ENCODE data around the gene NAPSA.
A peak's percentile ranks its signal among the peaks of the same experiment; 100 is the strongest.
"Not testable (repeated sequence)": the region's sequence is repeated elsewhere in the genome, so short reads cannot be mapped to it uniquely, and the experiment has no call there.

NAPSA gene

DNA sequence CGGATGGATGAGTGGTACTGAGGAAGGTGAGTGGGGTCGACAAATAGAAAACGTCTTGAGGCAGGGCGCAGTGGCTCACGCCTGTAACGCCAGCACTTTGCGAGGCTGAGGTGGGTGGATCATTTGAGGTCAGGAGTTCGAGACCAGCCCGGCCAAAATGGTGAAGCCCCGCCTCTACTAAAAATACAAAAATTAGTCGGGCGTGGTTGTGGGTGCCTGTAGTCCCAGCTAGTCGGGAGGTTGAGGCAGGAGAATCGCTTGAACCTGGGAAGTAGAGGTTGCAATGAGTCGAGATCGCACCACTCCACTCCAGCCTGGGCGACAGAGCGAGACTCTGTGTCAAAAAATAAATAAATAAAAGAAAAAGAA lies 35.5 kb downstream of the NAPSA start:
- DNase-seq = not testable (repeated sequence)

- peak; percentile 93 for DNase-seq
Observed at GRCh38 chr19:50329146-50329925, 36.1 kb downstream of the NAPSA start, which contains the start of gene KCNC3. KCNC3 (minus strand) TSS chr19:50329377; CDS start chr19:50329082, 295 bp downstream.

- no peak for DNase-seq
Observed at GRCh38 chr19:50328873-50329145, 36.6 kb downstream of the NAPSA start.

- DNase-seq = peak; percentile 48
Observed at GRCh38 chr19:50328224-50328872, 37.1 kb downstream of the NAPSA start.

GRCh38 chr19:50327461-50328223 lies 37.8 kb downstream of the NAPSA start:
- no peak for DNase-seq

- no peak for DNase-seq
Observed at GRCh38 chr19:50327013-50327412, 38.4 kb downstream of the NAPSA start.

DNA sequence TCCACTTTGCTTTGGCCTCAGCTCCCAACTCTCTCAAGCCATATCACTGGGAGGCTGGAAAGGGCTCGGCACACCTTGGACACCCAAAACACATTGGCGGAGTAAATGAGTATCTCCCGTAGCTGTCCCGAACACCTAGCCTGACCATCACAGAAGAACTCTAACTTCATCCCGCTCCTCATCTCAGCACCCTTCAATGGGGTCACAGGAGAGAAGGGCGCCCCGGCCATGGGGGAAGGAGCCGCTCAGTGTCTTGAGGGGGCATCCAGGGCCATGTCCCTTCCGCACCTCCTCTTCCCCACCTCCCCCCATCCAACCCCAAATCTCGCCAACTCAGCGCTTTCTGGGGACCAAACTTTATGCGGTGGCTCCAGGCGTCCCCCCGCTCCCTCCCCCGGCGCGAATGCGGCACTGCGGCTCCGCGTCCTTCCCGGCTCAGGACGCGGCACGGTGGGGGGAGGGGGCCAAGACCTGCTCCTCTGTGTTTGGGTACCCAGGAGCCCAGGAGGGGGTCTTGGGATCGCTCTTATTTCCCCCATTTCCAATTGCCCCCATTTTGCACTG lies 39.3 kb downstream of the NAPSA start:
- DNase-seq = no peak

DNA sequence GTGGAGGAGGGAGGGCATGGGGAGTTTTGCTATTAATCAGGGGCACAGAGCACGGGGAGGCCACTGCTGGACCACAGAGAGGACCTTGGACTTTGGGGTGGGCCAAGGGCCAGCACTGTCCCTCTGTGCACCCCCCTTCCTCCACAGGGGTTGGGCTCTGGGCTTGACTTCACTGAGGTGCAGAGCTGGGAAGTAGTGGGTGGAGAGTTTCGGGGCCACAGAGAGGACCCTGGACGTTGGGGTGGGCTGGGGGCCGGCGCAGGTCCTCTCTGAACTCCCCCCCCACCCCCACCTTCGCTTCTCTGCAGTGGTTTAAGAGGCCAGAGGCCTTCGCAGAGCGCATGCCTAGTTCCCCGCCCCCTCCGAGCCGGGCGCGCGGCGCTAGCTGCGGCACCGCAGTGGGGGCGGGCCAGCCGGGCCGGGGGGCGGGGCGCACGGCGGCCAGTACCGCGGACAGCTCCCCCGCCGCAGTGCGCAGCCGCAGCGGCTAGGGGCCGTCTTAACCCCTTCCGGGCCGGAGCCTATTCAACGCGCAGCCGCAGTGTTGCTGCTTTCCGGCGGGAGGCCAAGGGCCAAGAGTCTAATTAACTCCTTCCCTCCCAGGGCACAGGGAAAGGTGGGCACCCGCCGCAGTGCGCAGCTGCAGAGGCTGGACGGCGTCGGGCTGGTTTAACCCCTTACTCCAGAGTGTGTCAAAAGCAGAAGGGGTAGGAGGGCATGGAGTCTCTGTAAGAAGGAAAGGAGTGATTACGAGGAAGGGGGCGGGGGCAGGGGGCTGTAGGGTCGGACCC lies 39.9 kb downstream of the NAPSA start:
- DNase-seq = peak; percentile 71

- DNase-seq = no peak
Observed at GRCh38 chr19:50324331-50324730, 41.1 kb downstream of the NAPSA start.

- DNase-seq = no peak
Observed at GRCh38 chr19:50323782-50324133, 41.7 kb downstream of the NAPSA start.

GRCh38 chr19:50322931-50323781 lies 42.3 kb downstream of the NAPSA start:
- DNase-seq = no peak

DNA sequence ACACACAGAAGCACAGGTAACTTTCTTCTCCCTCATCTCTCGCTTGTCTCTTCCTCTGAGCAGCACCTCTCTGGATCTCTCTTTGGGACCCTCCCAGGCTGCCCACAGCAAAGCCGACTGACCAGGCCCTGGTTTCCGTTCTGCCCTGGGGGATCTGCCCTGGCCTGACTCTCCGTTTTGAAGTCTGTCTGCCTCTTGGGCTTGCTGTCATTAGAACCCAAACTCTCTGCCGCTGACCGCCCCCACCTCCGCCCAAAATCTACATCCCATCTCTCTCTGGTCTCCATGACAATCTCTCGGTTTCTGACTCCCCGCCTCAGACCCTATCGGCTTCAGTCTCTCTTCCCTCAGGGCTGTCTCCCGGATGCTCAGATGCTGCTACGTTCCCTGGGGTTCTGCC lies 43.2 kb downstream of the NAPSA start:
- no peak for DNase-seq

GRCh38 chr19:50321831-50322230 lies 43.6 kb downstream of the NAPSA start:
- DNase-seq = no peak

GRCh38 chr19:50320596-50320995 lies 44.8 kb downstream of the NAPSA start:
- no peak for DNase-seq

DNA sequence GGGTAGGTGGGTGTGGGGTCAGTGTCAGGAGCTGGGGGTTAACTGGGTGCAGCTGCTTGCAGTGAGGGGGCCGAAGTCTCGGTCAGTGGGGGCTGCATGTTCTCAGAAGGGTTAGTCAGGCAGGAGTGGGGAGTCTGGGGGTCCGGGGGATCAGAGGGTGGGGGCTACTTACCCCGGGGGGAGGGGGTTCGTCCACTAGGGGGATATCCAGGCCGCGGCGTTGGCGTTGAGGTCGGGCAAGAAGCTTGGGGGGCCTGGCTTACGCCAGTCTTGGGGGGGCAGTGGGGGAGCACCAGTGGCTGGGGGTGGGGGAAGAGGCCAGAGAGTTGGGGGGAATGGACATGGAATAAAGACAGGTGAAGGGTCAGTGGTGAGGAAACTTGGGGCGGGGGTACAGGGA lies 45.4 kb downstream of the NAPSA start:
- DNase-seq = no peak

DNA sequence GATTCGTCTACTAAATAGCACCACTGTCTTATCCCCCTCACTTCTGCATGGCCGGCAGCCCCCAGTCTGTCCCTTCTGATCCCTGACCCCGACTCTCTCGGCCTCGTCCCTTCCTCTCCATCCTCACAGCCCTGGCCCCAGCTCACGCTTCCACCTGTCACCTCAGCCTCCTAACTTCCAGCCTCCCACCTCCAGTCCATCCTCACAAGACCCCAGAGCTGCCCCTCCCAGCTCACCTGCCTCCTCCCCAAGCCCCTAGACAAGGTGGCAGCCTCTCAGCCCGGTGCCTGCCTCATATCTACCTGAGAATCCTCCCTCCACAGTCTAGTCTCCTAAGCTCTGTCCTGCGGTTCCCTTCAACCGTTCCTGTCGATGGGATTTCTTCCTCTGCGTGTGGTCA lies 46.3 kb downstream of the NAPSA start:
- DNase-seq = no peak

DNA sequence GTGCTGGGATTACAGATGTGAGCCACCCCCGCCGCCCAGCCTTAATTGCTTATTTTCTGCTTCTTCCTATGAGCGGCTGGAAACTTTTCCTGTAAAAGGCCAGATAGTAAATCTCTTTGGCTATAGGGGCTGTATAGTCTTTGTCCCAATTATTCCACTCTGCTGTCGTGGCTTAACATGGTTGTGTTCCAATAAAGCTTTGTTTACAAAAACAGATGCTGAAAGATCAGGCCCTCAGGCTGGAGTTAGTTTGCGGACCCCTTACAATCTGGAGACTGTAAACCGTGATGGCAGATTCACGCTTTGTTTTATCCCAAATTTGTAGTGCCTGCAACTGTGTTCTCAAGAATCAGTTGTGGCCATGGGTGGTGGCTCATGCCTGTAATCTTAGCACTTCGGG lies 47.0 kb downstream of the NAPSA start:
- DNase-seq = no peak

- no peak for DNase-seq
Observed at GRCh38 chr19:50317115-50317514, 48.3 kb downstream of the NAPSA start.

GRCh38 chr19:50315773-50316448 lies 49.5 kb downstream of the NAPSA start:
- peak; percentile 28 for DNase-seq

DNA sequence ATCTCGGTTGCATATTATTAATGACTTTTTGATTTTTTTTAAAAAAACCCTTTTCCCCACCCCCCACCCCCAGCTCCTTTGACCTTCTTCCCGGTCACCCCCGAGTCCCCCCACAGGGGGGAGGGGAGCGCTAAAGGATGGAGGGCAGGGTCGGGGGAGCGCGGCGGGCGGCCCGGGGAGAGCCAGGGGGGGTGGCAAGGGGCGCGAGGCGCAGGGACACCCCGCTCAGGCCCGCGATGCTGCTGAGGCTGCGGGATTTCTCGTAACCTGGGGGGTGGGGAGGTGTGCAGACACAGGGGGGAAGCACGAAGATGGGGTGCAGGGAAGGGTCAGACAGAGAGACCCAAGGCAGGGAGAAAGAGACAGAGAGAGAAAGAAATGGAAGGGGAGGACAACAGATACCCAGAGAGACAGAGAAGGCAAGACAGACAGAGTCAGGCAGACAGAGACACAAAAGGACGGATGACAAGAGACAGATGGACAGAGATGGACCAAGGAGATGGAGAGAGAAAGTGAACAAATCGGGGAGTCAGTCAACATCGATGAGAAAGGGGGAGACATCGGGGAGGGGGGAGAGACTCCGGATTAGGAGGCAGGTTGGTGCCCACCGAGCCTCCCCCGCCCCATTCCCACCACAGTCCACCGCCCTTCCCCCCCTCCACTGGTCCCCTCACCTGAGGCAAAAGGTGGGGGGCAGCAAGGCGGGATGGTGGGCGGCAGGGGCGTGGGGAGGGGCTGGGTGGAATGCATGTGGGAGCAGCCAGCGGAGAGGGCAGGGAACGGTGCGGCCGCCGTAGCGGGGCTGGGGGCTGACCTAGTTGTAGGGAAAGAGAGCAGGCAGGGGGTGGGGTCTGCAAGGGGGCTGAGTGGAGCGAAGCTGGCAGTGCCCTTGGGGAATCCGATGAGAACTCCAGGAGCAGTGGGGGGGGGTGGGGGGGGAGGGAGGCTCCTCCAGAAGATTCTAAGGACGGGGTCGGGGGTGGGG lies 50.4 kb downstream of the NAPSA start:
- DNase-seq = no peak
